GM19240 (cell line): ENCODE results near the gene ENAM.
A peak's percentile ranks its signal among the peaks of the same experiment; 100 is the strongest.
"Not testable (repeated sequence)": the region's sequence is repeated elsewhere in the genome, so short reads cannot be mapped to it uniquely, and the experiment has no call there.

Source experiments
- DNase-seq: peaks from one replicate; pipeline ENCODE4 v3.0.0; 2011; ENCODE audit warnings: low spot score; ENCODE audit not compliant: insufficient read length

Gene ENAM

DNA sequence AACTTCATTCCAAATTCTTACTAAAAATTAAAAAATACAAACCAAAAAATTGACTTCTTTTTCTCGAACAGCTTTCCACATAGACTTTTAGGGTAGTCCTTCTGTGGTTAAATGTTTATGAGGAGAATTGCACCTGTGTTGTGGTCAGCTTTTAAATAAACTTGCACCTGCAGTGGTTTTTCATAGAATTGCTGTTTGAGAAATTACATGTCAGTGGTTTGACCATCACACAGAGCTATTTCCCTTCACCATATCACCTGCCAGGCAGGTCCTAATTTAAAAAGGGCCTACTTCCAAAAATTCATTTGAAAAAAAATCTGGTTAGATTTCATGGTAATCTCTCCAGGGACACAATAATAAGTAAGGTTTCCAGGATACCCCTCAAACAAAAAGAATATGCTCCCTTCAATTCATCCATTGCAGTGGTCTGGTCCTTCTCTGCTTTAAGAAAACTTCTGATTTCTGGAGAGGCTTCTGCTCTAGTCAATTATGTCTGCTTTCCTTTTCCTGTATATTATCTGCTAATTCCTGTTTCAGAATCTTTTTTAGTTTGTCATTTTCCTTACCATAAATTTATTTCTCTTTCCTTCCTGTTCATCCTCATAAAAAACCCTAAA is 49.9 kb downstream of the ENAM start:
- DNase-seq: no peak

DNA sequence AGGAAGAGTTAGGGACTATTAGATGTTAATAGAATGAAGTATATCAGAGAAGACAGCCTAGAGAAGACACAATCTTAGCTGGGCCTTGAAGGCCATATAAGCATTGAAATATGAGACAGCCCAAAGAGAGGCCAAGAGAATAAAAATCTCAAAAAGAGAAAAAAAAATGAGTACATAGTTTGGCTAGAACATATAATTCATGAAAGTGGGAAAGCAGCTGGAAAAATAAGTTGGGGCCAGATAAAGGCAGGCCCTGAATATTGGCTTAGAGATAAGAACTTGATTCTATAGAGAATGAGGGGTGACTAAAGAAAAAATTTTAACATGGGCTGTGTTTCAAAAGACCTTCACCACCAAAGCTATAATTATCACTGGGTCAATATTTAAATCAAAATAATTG is 52.4 kb downstream of the ENAM start:
- DNase-seq: no peak

DNA sequence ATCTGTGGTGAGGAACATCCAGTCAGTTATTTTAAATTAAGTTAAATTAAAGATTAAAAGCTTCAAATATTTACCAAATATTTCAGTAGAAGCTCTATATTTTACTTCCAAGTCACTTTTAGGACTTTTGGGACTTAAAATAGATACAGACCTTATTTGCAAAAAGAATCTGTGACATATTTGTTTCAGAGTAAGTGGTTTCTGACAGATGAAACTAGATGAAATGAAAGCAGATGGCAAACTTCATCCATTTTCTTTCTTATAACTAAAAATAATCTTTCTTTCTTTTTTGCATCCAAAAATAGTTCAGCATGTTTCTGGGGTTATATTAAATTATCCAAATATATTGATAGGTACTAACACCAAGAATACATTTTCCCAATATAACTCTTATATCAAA is 53.2 kb downstream of the ENAM start:
- no peak for DNase-seq

DNA sequence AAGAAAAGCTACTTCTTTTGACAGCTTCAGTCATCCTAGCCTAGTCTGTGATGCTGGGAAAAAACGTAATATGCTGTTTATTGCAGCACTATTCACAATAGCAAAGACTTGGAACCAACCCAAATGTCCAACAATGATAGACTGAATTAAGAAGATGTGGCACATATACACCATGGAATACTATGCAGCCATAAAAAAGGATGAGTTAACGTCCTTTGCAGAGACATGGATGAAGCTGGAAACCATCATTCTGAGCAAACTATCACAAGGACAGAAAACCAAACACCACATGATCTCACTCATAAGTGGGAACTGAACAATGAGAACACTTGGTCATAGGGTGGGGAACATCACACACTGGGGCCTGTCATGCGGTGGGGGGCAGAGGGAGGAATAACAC is 53.6 kb downstream of the ENAM start:
- DNase-seq: not testable (repeated sequence)

DNA sequence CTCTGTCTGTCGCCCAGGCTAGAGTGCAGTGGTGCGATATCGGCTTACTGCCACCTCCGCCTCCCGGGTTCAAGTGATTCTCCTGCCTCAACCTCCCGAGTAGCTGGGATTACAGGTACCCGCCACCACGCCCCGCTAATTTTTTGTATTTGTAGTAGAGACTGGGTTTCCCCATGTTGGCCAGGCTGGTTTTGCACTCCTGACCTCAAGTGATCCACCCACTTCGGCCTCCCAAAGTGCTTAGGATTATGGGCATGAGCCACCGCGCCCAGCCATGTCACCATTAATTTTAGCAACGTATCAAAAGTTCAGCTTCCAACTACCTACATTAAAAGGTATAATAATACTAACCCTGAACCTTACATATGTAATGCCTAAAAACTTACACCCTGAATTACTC is 58.8 kb downstream of the ENAM start:
- no peak for DNase-seq

DNA sequence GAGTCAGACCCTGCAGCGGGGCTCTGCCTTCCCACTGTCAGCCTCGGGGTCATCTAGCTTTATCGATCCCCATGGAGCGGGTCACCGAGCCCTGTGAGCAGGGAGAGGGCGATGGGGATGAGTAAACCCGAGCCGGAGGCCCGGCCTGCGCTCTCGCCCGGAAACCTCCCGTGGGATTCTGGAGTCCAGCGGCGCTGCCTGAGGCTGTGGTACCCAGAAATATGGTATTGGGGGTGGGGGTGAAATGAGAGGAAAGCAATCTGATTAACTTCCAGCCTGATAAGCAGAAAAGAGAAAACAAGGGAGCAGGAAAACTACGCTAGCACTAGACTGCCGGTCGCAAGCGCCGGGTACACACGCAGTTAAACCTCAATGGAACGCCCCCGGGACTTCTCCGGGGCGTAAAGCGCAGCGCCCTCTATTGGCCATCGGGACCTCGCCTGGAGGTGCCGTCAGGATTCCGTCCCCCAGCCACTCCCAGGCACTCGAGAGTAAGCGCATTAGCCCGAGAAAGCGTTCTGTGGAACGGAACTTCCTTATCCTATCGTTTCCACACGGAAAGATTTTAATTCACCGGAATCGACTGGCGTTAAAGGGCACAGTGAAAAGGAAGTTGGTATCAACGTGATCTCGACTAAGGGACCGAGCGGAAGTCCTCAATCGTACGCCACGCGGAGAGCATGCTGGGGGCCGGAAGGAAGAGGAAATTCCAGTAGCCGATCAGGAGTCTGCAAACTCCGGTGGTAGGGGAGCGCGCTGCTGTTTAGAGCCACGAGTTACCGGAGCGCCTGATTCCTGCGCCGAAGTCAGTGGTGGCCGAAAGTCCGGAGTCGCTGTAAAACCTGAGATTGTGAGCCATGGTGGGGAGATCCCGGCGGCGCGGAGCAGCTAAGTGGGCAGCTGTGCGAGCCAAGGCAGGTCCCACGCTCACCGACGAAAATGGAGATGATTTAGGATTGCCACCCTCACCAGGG is 59.6 kb downstream of the ENAM start, which contains the start of gene UTP3:
UTP3 (plus strand) TSS at position 712 of the 974 bp plus-strand sequence; CDS start at position 858, 146 bp downstream.
- peak; percentile 57 for DNase-seq

DNA sequence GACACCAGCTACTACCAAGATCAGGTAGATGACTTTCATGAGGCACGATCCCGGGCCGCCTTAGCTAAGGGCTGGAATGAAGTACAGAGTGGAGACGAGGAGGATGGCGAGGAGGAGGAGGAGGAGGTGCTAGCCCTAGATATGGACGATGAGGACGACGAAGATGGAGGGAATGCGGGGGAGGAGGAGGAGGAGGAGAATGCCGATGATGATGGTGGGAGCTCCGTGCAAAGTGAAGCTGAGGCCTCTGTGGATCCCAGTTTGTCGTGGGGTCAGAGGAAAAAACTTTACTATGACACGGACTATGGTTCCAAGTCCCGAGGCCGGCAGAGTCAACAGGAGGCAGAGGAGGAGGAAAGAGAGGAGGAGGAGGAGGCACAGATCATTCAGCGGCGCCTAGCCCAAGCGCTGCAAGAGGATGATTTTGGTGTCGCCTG is 60.3 kb downstream of the ENAM start:
- no peak for DNase-seq

DNA sequence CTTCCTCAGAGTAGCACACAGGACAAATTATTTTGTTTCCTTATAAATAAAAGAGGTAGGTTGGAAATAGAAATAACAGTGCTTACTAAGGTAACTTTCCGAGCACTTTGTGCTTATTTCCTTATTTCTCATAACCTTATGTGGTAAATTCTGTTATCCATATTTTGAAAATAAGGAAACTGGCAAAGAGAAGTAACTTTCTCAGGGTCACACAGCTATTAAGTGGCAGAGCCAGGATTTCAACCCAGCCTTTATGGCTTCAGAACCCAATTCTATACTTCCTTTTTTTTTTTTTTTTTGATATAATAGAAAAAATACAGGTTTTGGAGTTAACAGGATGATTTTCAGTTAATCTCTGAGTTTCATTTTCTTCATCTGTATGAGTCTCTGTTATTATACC is 63.1 kb downstream of the ENAM start:
- no peak for DNase-seq

DNA sequence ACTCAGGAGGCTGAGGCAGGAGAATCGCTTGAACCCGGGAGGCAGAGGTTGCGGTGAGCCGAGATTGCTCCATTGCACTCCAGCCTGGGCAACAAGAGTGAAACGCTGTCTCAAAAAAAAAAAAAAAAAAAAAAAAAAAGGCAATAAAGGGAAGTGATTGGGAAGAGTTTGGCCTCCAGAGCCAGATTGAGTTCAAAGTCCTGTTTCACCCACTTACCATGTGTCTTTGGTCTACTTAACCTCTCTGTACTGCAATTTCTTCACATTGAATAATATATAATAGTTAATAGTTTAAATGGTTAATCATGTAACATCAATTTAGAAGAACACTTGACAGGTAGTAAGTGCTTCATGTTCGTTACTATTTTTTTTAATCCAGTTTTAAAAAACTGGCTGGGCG is 66.1 kb downstream of the ENAM start:
- DNase-seq: not testable (repeated sequence)
